ENCODE data around the gene PTTG1IP. TPM values are rescaled to one million over a fixed set of nuclear protein-coding genes. Genes with fewer than 3 reads are reported as not detected.

The PTTG1IP gene
- total and polyA plus RNA-seq, 2 donors (not counting 1 experiment from before 2014, with no cell fraction given), result 30.7 to 58.6 TPM

DNA sequence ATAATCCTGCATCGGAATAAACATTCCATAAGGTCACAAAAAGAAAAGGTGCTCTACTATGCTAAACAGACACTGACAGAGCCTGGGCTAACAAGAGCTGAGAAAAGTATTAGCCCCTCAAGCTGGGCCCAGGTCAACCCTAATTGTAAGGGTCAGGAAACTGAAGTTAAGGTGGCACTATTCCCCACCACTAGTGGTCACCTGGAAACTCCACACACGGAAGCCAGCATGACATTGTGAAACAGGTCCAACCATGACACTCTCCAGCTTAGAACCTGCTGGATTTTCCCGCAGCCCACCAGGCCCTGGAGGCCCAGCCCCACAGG, 1.2 kb downstream of the PTTG1IP start:
- H3K36me3 ChIP-seq (replicated peaks in 1 of 2; ENCODE audit: control extremely low read depth in 1 of 2, control insufficient read depth in 1 of 2, extremely low read depth in 1 of 2, insufficient read depth in 2 of 2, low read length in 1 of 2), result peaks cover 0 to 5% of the 10 kb centered on the region in 2 experiments
- DNase-seq (no peak), ATAC-seq (ENCODE audit: low read depth) (no peak)
- peak overlapping the region; percentile 78 for H3K27ac Mint-ChIP-seq
- CTCF ChIA-PET, result interaction anchor here (0.9 to 4.6 kb wide), 6 partner anchors 25 to 256 kb away, joined by 3 to 38 read pairs (median 8); partner anchors contain the start of gene UBE2G2
- peaks cover 64% of the 10 kb centered on the region for H3K4me1 Mint-ChIP-seq
- H3K4me1 ChIP-seq (ENCODE audit: control insufficient read depth in 2 of 2, insufficient read depth in 2 of 2, low read length in 2 of 2), result peaks cover 49 to 55% of the 10 kb centered on the region in 2 donors
- peaks cover 63% of the 10 kb centered on the region for H3K79me2 ChIP-seq (ENCODE audit: control insufficient read depth, insufficient read depth, low read length)
- intact Hi-C loops (cut with micrococcal nuclease), result loop anchor here (10.0 kb wide), 1 partner anchor 857 kb away; the partner anchor contains the start of gene TRAPPC10
- H3K27me3 Mint-ChIP-seq, result no peaks in the 10 kb centered on the region
- H2AFZ ChIP-seq (ENCODE audit: insufficient read depth, low read depth, low read length, poor library complexity, severe bottlenecking), result peak overlapping the region; percentile 80
- no peak overlapping the region for H3K27ac ChIP-seq (ENCODE audit: low read length in 2 of 2)
- H3K9me3 ChIP-seq (ENCODE audit: control extremely low read depth in 1 of 3, control insufficient read depth in 2 of 3, insufficient read depth in 1 of 3, low read length in 2 of 3), result peaks cover 0 to 3% (median 0%) of the 10 kb centered on the region in 3 donors
- H3K9me3 Mint-ChIP-seq (ENCODE audit: insufficient read depth), result no peaks in the 10 kb centered on the region
- no peaks in the 10 kb centered on the region for H3K27me3 ChIP-seq (replicated peaks in 1 of 4; ENCODE audit: control extremely low read depth in 1 of 4, control insufficient read depth in 3 of 4, insufficient read depth in 4 of 4, low read length in 3 of 4)
- 4% methylated on average over 2 of the region's 3 CpGs for WGBS (ENCODE audit: insufficient coverage)
- H3K4me3 Mint-ChIP-seq, result peak overlapping the region; percentile 88
- H4K20me1 ChIP-seq (ENCODE audit: control insufficient read depth, insufficient read depth, low read length, poor library complexity, severe bottlenecking), result peaks cover 55% of the 10 kb centered on the region
- H3K4me2 ChIP-seq (replicated peaks; ENCODE audit: low read depth, low read length, poor library complexity, severe bottlenecking), result peak overlapping the region; percentile 98
- peak overlapping the region; percentile 65 to 92 (median 81) for H3K4me3 ChIP-seq (ENCODE audit: control extremely low read depth in 1 of 5, extremely low read depth in 1 of 5, insufficient read depth in 1 of 5, low read depth in 2 of 5, low read length in 4 of 5)
- H3K9ac ChIP-seq (ENCODE audit: low read length), result peak overlapping the region; percentile 68
- no peak for TF ChIP-seq EZH2 (IDR thresholded peaks at IDR 0.05; ENCODE audit: borderline replicate concordance, insufficient read depth, low read depth, low read length, poor library complexity, severe bottlenecking)
- TF ChIP-seq, protein P1, sequence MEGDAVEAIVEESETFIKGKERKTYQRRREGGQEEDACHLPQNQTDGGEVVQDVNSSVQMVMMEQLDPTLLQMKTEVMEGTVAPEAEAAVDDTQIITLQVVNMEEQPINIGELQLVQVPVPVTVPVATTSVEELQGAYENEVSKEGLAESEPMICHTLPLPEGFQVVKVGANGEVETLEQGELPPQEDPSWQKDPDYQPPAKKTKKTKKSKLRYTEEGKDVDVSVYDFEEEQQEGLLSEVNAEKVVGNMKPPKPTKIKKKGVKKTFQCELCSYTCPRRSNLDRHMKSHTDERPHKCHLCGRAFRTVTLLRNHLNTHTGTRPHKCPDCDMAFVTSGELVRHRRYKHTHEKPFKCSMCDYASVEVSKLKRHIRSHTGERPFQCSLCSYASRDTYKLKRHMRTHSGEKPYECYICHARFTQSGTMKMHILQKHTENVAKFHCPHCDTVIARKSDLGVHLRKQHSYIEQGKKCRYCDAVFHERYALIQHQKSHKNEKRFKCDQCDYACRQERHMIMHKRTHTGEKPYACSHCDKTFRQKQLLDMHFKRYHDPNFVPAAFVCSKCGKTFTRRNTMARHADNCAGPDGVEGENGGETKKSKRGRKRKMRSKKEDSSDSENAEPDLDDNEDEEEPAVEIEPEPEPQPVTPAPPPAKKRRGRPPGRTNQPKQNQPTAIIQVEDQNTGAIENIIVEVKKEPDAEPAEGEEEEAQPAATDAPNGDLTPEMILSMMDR (IDR thresholded peaks at IDR 0.05), result no peak
- POLR2A ChIA-PET, result interaction anchor here (1.6 kb wide), 1 partner anchor 71 kb away, joined by 5 read pairs; the partner anchor contains the start of gene UBE2G2

DNA sequence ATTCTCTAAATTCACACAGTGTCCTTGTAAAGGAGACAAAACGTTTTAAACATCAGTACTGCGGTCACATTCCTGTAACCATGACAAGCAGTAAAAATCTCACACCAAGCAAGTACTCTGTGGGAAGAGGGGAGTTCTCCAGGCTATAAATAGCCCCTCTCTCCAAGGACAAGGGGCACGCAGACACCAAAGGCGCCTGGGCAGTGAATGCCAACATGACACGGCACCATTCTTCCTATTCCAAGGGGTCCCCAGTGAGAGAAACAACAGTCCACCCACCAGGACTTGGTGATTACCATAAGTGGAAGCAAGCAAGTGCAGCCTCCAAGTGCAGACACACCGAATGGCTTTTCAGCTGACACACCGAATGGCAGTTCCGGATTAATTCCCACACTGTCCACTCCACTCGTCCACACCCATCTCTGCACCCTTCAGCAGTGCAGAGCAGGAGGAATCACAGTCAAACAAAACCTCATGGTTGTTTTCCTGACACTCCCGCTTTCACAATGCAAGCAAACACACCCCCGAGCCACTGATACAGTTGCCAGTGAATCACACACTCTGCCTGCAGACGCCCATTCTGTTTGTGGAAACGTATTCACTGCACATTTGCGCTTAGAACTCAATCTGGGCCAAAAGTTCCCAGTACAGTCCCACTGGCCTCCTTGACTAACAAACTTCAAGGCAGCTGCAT, 1.8 kb downstream of the PTTG1IP start:
- Histone ChIP-seq H3K9me3 (ENCODE audit: control extremely low read depth in 1 of 3, control insufficient read depth in 2 of 3, insufficient read depth in 1 of 3, low read length in 2 of 3) (peaks cover 0 to 3% (median 0%) of the 10 kb centered on the region in 3 donors), H2AFZ (ENCODE audit: insufficient read depth, low read depth, low read length, poor library complexity, severe bottlenecking) (no peak overlapping the region), H3K4me3 (ENCODE audit: control extremely low read depth in 1 of 5, extremely low read depth in 1 of 5, insufficient read depth in 1 of 5, low read depth in 2 of 5, low read length in 4 of 5) (peak overlapping the region in 3 of 5 experiments; percentile 81 to 92 (median 92)), H3K36me3 (replicated peaks in 1 of 2; ENCODE audit: control extremely low read depth in 1 of 2, control insufficient read depth in 1 of 2, extremely low read depth in 1 of 2, insufficient read depth in 2 of 2, low read length in 1 of 2) (peaks cover 0 to 5% of the 10 kb centered on the region in 2 experiments), H3K4me1 (ENCODE audit: control insufficient read depth in 2 of 2, insufficient read depth in 2 of 2, low read length in 2 of 2) (peaks cover 54 to 61% of the 10 kb centered on the region in 2 donors), H3K4me2 (replicated peaks; ENCODE audit: low read depth, low read length, poor library complexity, severe bottlenecking) (peak overlapping the region; percentile 98), H4K20me1 (ENCODE audit: control insufficient read depth, insufficient read depth, low read length, poor library complexity, severe bottlenecking) (peaks cover 61% of the 10 kb centered on the region), H3K27me3 (replicated peaks in 1 of 4; ENCODE audit: control extremely low read depth in 1 of 4, control insufficient read depth in 3 of 4, insufficient read depth in 4 of 4, low read length in 3 of 4) (no peaks in the 10 kb centered on the region), H3K27ac (ENCODE audit: low read length in 2 of 2) (no peak overlapping the region), H3K79me2 (ENCODE audit: control insufficient read depth, insufficient read depth, low read length) (peaks cover 68% of the 10 kb centered on the region), H3K9ac (ENCODE audit: low read length) (peak overlapping the region; percentile 68)
- peaks cover 70% of the 10 kb centered on the region for H3K4me1 Mint-ChIP-seq
- WGBS (ENCODE audit: insufficient coverage), result 58% methylated on average over 10 of the region's 14 CpGs
- POLR2A ChIA-PET, result no interaction called here
- CTCF ChIA-PET, result interaction anchor here (1.5 to 3.2 kb wide), 3 partner anchors 25 to 78 kb away, joined by 3 to 14 read pairs (median 12); no protein-coding TSS in a partner anchor
- no peaks in the 10 kb centered on the region for H3K9me3 Mint-ChIP-seq (ENCODE audit: insufficient read depth)
- TF ChIP-seq, protein P1 (IDR thresholded peaks at IDR 0.05), result no peak
- no peak for TF ChIP-seq EZH2 (IDR thresholded peaks at IDR 0.05; ENCODE audit: borderline replicate concordance, insufficient read depth, low read depth, low read length, poor library complexity, severe bottlenecking)
- no peaks in the 10 kb centered on the region for H3K27me3 Mint-ChIP-seq
- H3K27ac Mint-ChIP-seq, result peak overlapping the region; percentile 78
- ATAC-seq (ENCODE audit: low read depth) (no peak), DNase-seq (no peak)
- peak overlapping the region; percentile 88 for H3K4me3 Mint-ChIP-seq
- intact Hi-C loops (cut with micrococcal nuclease), result loop anchor here (10.0 kb wide), 1 partner anchor 857 kb away; the partner anchor contains the start of gene TRAPPC10
